ENCODE data around the gene OSGEP. TPM values are rescaled to one million over a fixed set of nuclear protein-coding genes. Genes with fewer than 3 reads are reported as not detected.

OSGEP gene
- total RNA-seq, 1 donor from 2014 or later: 24.6 TPM

DNA sequence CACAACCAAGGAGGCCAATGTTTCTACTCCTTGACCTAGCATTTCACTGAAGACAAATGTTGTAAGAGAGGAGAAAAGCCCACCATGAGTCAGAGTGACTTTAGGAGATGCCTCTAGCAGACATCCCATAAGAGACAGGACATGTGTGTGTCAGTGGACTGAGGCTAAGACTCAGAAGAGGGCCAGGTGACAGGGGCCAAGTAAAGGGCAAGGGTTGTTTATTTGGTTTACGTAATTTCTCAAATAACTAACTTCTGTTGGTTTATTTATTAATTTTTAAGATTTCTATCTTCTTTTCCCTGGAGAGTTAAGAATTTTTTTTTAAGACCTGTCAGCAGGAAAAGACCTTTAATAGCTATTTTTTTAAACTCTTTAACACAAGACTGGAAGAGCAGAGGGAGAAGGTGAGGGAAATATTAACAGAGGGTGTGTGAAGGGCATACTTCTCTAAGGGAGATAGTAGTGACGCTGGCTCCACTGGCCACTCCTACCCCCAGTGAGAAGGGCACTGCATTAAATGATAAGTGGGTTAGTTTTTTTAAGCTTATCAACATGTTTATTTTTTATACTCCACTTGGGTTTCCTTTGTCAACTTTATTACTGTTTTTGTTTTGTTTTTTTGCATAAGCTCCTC, 18.0 kb upstream of the OSGEP start:
- TF ChIP-seq, protein P1, sequence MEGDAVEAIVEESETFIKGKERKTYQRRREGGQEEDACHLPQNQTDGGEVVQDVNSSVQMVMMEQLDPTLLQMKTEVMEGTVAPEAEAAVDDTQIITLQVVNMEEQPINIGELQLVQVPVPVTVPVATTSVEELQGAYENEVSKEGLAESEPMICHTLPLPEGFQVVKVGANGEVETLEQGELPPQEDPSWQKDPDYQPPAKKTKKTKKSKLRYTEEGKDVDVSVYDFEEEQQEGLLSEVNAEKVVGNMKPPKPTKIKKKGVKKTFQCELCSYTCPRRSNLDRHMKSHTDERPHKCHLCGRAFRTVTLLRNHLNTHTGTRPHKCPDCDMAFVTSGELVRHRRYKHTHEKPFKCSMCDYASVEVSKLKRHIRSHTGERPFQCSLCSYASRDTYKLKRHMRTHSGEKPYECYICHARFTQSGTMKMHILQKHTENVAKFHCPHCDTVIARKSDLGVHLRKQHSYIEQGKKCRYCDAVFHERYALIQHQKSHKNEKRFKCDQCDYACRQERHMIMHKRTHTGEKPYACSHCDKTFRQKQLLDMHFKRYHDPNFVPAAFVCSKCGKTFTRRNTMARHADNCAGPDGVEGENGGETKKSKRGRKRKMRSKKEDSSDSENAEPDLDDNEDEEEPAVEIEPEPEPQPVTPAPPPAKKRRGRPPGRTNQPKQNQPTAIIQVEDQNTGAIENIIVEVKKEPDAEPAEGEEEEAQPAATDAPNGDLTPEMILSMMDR (conservative IDR thresholded peaks at IDR 0.05; ENCODE audit: low read depth, low read length): no peak
- no peak for DNase-seq (ENCODE audit: low read depth)

DNA sequence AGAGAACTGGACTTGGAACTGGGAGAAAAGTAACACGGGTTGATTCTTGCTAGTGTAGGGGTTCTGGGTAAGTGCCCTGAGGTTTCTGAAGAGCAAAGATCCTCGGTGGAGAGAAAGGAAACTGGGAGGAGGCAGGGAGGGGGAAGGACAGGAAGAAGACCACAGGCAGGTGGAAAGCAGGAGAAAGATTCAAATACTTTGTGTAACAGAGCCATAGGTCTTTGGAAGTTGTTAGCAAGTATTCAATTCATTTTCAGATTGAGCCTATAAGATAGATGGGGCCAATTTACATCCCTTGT, 15.9 kb upstream of the OSGEP start:
- no peak for DNase-seq (ENCODE audit: low read depth)
- H3K4me3 ChIP-seq (ENCODE audit: low read depth, low read length): peak overlapping the region; percentile 90
- TF ChIP-seq, protein P1 (conservative IDR thresholded peaks at IDR 0.05; ENCODE audit: low read depth, low read length): no peak

More for the DNA sequence above, 18.0 kb upstream of the OSGEP start:
- H3K4me3 ChIP-seq (ENCODE audit: low read depth, low read length): no peak overlapping the region

DNA sequence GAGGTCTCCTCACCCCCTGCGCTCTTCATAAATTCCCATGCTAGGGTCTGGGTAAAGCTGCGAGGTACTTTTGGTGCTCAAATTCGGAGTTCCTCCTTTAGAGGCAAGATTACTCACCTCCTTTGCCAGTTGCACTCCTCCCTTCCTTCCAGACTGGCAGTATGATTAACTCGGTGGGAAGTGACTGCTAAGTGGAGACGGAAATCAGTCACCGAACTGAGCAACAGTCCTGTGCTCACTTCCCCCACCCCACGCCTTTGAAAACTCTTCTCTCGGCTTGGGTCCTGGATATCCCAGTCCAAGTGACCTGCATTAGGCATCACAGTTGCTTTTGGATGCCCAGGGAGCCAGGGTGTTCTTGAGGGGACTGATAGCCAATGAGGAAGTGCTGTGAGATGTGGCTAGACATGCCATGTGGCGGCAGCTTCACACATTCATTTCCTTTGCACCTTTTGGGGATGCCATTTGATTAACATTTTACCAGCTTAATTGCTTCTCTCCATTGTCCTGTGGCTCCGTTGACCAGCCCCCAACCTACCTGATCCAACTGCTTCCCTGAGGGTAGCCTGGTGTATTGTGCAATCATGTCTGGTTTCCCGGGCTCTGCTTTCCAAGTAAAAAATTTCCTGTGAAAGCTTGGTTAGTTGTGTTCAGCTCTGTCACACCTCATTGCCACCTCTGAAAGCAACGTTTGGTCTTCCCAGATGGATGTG, 15.4 kb upstream of the OSGEP start:
- H3K4me3 ChIP-seq (ENCODE audit: low read depth, low read length): peak overlapping the region; percentile 90
- TF ChIP-seq, protein P1 (conservative IDR thresholded peaks at IDR 0.05; ENCODE audit: low read depth, low read length): no peak
- DNase-seq (ENCODE audit: low read depth): peak; percentile 67

DNA sequence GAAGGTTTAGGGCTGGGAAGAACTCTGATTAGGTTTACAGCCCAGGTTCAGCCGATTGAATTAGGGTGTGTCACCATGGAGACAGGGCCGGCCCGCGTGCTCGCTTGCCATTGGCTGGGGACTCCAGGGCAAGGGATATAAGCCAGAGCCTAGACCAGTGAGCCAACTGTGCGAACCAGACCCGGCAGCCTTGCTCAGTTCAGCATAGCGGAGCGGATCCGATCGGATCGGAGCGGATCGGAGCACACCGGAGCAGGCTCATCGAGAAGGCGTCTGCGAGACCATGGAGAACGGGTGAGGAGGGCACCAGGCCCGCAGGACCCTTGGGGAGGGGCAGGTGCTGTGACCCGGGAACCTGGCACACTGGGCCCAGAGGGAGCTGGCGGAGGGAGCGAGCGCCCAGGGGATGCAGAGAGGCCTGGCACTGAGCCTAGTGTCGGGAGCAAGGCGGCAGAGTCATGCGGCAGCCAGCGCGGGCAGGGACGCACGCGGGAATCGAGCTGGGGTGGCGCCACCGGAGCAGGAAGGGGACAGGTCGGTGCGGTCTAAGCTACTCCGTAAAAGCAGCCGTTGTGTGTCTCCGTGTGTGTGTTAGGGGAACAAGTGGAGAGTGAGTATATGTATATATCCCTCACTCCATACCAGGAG, 14.8 kb upstream of the OSGEP start, which contains the start of gene PNP:
TSS of gene PNP (plus strand) at position 165 of the 648 bp plus-strand sequence. CDS start at position 284, 119 bp downstream.
- TF ChIP-seq, protein P1 (conservative IDR thresholded peaks at IDR 0.05; ENCODE audit: low read depth, low read length): no peak
- peak within 1 kb of the TSS; percentile 90 for H3K4me3 ChIP-seq (ENCODE audit: low read depth, low read length)
- DNase-seq (ENCODE audit: low read depth): peak; percentile 45

DNA sequence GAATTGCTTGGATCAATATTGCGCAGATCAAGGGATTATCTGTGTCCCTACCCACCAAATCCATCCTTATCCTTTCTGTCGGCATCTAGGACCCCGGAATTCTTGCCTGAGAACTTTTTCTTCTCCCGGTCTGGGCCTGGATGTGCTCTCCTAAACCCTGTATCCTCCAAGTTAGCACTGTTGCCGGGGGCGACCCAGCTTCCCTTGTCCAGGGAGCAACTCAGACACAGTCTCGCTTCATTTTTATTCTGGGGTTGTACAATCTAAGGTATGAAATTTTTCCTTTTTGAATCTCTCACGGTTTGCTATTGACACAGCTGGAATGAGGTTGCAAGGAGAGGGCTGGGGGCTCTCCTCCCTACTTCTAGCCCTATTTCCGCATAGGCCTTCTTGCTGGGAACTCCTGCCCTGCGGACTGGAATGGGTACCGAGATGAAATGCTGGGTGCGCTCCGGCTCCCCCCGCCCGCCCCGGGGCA, 14.2 kb upstream of the OSGEP start:
- no peak for DNase-seq (ENCODE audit: low read depth)
- H3K4me3 ChIP-seq (ENCODE audit: low read depth, low read length): peak overlapping the region; percentile 90
- TF ChIP-seq, protein P1 (conservative IDR thresholded peaks at IDR 0.05; ENCODE audit: low read depth, low read length): no peak

DNA sequence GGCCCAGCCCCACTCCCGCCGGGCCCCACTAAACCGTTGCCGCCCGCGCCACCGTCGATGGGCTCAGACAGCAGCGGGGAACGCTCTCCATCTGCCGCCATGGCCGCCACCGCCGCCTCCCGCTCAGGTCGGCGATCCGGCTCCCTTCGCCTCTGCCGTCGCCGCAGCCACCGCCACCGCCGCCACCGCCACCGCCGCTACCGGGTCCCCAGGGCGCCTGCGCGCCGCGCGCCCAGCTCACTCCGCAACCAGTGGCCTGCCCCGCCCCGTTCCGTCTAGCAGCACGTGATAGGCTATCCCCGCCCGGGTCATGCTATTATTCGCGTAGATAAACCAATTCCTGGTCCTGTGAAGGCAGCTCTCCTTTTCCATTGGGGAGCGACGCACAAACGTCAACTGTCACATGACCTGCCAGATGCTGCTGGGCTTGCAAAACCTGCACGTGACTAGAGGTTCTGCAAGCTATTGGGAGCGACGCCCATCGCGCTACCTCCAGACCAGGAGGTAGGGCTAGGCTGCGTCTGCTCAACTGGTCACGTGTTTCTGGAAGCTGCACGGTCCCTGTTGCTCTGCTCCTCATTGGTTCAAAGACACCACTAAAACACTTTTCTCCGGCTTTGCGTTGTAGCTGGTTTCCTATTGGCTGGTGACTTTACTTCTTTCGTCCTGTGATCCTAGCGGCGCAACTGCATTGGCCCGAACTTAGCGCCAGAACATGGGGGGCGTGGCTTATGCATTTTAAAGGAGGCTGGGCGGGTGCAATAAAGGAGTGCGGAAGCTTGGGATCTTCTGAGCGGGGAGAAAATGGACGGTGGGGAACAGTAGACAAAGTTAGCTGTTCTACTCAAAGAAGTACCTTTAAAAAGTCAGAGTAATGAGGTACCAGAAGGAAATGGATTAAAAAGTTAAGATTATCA, 6.9 kb upstream of the OSGEP start, which contains the start of gene PIP4P1:
TSS of gene PIP4P1 (minus strand) at position 210 of the 917 bp plus-strand sequence. CDS start at position 101, 109 bp downstream.
- TF ChIP-seq, protein P1 (conservative IDR thresholded peaks at IDR 0.05; ENCODE audit: low read depth, low read length): no peak
- H3K4me3 ChIP-seq (ENCODE audit: low read depth, low read length): peak within 1 kb of the TSS; percentile 89
- peak; percentile 100 for DNase-seq (ENCODE audit: low read depth)

Measured in epithelial cell of proximal tubule (primary cell).